Epithelial cell of proximal tubule (primary cell): Measurements from ENCODE around the gene LZTFL1. TPM values are rescaled to one million over a fixed set of nuclear protein-coding genes. Genes with fewer than 3 reads are reported as not detected.

ENCODE experiments used
- DNase-seq: peaks from one replicate; pipeline ENCODE4 v3.0.0-alpha.2; 2011; ENCODE audit warnings: low read depth
- H3K4me3 ChIP-seq: 2 replicates; pipeline ENCODE4 v1.5.1; 2011; ENCODE audit warnings: low read depth, mild to moderate bottlenecking, low read length
- CTCF ChIP-seq: conservative IDR thresholded peaks from 2 replicates; pipeline ENCODE4 v1.5.1; 2012; ENCODE audit warnings: low read depth, mild to moderate bottlenecking, low read length
- total RNA-seq: library from RNA; depleted of rRNA; stranded (reverse); fragments of >200 nt; gene quantifications from 2 replicates; pipeline ENCODE4 v1.2.3, GENCODE V29; 2015

LZTFL1 gene
- total RNA-seq, 1 donor from 2014 or later = 8.6 TPM

DNA sequence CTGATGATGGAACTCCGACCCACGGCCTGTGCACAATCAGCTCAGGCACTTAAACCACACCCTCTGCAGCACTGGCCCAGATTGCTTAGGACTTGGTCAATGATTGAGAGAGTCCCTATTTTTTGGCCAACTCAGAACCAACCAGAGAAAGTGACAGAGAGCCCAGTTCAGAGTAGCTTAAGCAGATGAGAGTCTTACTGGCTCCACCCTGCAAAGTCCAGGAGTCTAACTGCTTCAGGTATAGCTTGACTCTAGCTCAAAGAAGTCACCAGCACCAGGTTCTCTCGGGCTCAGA lies 65.7 kb downstream of the LZTFL1 start:
- DNase-seq = no peak
- no peak for TF ChIP-seq CTCF

DNA sequence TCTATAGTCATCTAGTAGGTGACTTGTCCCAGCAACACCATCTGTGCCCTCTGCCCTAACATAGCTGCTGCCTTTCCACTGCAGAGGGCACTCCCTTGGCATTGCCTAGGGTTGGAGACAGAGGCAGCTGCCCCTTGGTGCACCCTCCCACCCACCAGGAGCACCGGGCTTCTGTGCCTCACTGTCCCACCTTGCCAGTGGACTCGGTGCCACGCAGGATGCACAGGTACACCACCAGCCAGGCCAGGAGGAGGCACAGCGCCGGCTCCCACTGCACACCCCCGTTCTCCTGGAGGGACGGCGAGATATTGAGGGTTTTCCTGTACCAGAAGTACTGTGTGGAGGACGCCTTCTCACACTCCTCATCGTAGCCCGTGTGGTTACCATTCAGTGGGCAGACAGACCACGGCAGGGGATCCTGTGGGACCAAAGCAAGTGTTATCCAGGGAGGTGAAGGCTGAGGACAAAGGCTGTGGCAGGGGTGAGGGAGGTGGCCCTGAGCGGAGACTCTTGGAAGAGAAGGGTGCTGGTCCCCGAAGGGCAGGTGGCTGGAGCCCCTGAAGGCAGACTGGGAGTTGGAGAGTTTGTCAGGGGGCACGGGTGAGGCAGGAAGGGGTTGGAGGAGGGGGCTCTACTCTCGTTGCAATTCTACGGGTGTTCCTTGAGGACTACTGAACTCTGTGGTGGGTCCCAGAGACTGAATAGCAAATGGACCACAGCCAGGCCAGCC lies 66.2 kb downstream of the LZTFL1 start:
- DNase-seq = no peak
- TF ChIP-seq CTCF = no peak
- no peak overlapping the region for H3K4me3 ChIP-seq

More for the DNA sequence above, 65.7 kb downstream of the LZTFL1 start:
- no peak overlapping the region for H3K4me3 ChIP-seq

DNA sequence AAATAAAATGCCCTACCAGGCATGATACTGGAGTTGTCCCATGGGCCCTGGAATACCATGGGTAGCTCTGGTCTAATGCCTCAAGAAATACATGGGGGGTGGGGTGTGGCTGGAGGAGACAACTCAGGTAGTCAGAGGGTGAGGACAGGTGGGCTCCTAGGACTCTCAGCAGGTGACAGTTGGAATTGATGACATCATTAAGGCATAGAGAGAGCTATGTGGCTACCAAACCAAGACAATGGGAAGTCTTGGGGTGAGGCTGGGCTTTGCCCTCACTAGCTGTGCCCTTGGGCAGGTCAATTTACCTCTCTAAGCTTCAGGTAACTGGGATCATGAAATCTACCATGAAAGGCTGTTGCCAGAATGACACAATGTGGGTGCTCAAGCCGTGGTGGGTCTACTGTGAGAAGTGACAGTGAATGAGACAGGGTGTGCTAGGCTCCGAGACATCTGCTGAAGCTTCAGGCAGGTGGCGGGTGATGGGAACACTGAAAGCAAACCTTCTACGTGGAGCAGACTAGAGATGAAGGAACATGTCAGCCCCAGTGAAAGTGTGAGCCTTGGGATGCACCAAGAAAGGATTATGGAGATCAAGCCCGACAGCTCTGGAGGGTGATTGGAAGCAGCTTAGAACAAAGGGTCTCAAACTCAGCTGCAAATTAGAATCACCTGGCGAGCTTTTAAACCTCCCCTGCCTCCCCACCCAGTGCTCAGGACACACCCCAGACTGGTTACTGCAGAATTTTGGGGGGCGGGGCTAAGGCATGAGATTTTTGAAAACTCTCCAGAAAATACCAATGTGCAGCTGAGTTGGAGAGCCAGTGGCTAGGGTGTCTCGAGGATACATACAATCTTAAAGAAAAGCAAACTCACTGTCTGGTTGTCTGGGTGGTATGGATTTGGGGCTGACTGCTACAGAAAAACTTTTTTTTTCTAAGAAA lies 67.1 kb downstream of the LZTFL1 start:
- no peak overlapping the region for H3K4me3 ChIP-seq

DNA sequence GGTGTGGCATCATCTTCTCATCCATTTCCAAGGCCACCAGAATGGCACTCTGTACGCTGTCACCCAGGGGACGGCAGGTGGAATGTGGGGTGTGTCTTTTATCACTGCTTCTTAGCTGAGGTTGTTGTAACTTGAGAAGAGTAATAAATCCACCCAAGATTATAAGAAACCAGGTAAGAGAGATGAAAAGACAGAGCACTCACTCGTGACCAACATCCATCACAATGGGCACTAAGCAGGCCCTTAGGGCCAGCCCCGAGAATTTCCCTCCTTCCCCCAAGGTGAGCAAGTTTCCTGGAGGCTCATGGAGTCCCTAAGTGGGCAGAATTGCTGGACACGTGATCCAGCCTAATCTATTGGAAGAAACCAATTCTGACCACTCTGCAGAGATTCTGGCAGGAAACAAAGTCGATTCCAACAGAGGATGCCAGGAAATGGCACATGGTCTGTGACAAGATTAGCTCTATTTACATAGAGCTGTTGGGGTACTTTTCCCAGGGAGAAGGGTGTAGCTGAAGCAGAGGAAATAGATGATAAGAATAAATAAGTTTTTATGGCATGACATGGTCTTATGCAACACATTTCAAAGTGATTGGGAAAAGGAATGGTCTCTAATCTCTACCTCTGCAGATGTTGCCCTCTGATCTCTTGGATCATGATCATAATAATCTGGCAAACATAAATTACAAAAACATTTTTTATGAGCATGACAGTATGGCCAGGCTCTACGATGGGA lies 68.0 kb downstream of the LZTFL1 start:
- H3K4me3 ChIP-seq = no peak overlapping the region
- no peak for DNase-seq
- no peak for TF ChIP-seq CTCF

More for the DNA sequence above, 67.1 kb downstream of the LZTFL1 start:
- DNase-seq = no peak
- TF ChIP-seq CTCF = no peak

Other genes with a start within 250 kb of the LZTFL1 start
- gene LIMD1, start 247.4 kb downstream of the LZTFL1 start, total RNA-seq = 13.5 and 13.7 TPM in 2 replicates
- 15.2 and 23.8 TPM in 2 replicates for gene SACM1L, start 152.7 kb downstream of the LZTFL1 start, total RNA-seq
- gene SLC6A20, start 45.6 kb downstream of the LZTFL1 start, total RNA-seq = 0.51 and 2.8 TPM in 2 replicates
- 0.17 TPM in 1 of 2 replicates, not detected in the other for gene CCR9, start 44.4 kb upstream of the LZTFL1 start, total RNA-seq
- gene CXCR6, start 101.3 kb upstream of the LZTFL1 start, total RNA-seq = not detected in 2 replicates
- gene FYCO1, start 153.7 kb upstream of the LZTFL1 start, total RNA-seq = 10.3 and 10.9 TPM in 2 replicates
- gene XCR1, start 185.4 kb upstream of the LZTFL1 start, total RNA-seq = not detected in 2 replicates